WTC11 (cell line): Measurements from ENCODE around the gene MEN1. TPM values are rescaled to one million over a fixed set of nuclear protein-coding genes. Genes with fewer than 3 reads are reported as not detected.

Experiments used
- ATAC-seq: fragments of 200-7000 bp; cut with Tn5 transposase; 2 replicates; pipeline ENCODE4 v1.10.0; 2021; ENCODE audit warnings: mild to moderate bottlenecking, moderate library complexity
- Bru-seq: library from RNA; stranded (reverse); fragments of 400-500 nt; gene quantifications from one replicate; lab custom pipeline; 2021; lab: Mats Ljungman, UMichigan
- CTCF ChIA-PET: fragments of 300-600 bp; sonication (Branson Sonifier 250); formaldehyde crosslinking; loops from one replicate; lab custom pipeline; 2021; ENCODE audit warnings: antibody characterized with exemption; lab: Charles Lee
- POLR2A ChIA-PET: fragments of 350-600 bp; sonication (Branson Sonifier 250); formaldehyde crosslinking; loops from one replicate; lab custom pipeline; 2021; ENCODE audit warnings: antibody characterized with exemption; lab: Charles Lee
- DNase-seq: peaks from one replicate; pipeline ENCODE4 v3.0.0; 2021; ENCODE audit warnings: low spot score
- H3K27ac Mint-ChIP-seq: 2 replicates; pipeline ENCODE4 v1.8.0; 2021; ENCODE audit warnings: mixed read lengths
- H3K27me3 Mint-ChIP-seq: 2 replicates; pipeline ENCODE4 v1.8.0; 2021; ENCODE audit warnings: low read depth, mild to moderate bottlenecking, moderate library complexity, mixed read lengths
- H3K36me3 Mint-ChIP-seq: 2 replicates; pipeline ENCODE4 v1.8.0; 2021; ENCODE audit warnings: mixed read lengths
- H3K4me1 Mint-ChIP-seq: 2 replicates; pipeline ENCODE4 v1.8.0; 2022; ENCODE audit warnings: mixed read lengths
- H3K4me3 Mint-ChIP-seq: 2 replicates; pipeline ENCODE4 v1.8.0; 2021; ENCODE audit warnings: mild to moderate bottlenecking, moderate library complexity, mixed read lengths
- H3K9me3 Mint-ChIP-seq: 2 replicates; pipeline ENCODE4 v1.8.0; 2021; ENCODE audit warnings: mixed read lengths
- E2F5 ChIP-seq: sonication (generic); formaldehyde crosslinking; IDR thresholded peaks from 2 replicates; pipeline ENCODE4 v1.8.1; 2022; ENCODE audit warnings: mild to moderate bottlenecking, moderate library complexity, missing genetic modification reagents
- ELF4 ChIP-seq: sonication (generic); formaldehyde crosslinking; IDR thresholded peaks from 2 replicates; pipeline ENCODE4 v1.8.1; 2022; ENCODE audit warnings: low read depth, mild to moderate bottlenecking, moderate library complexity, missing genetic modification reagents
- ETV6 ChIP-seq: sonication (generic); formaldehyde crosslinking; IDR thresholded peaks from 2 replicates; pipeline ENCODE4 v1.8.1; 2022; ENCODE audit warnings: mild to moderate bottlenecking, missing genetic modification reagents
- FOXK1 ChIP-seq: sonication (generic); formaldehyde crosslinking; IDR thresholded peaks from 2 replicates; pipeline ENCODE4 v1.8.0; 2022; ENCODE audit warnings: mild to moderate bottlenecking, moderate library complexity, missing genetic modification reagents
- GRHL2 ChIP-seq: fragments of 250-450 bp; sonication (Bioruptor Pico); IDR thresholded peaks from 2 replicates; pipeline ENCODE4 v1.8.0; 2022; ENCODE audit warnings: mild to moderate bottlenecking, moderate library complexity; ENCODE audit not compliant: insufficient replicate concordance, severe bottlenecking
- KAT7 ChIP-seq: sonication (generic); formaldehyde crosslinking; IDR thresholded peaks from 2 replicates; pipeline ENCODE4 v1.8.1; 2023; ENCODE audit warnings: missing genetic modification reagents, mild to moderate bottlenecking, borderline replicate concordance
- MYBL2 ChIP-seq: sonication (generic); formaldehyde crosslinking; IDR thresholded peaks from 2 replicates; pipeline ENCODE4 v1.8.1; 2023; ENCODE audit warnings: mild to moderate bottlenecking, moderate library complexity, missing genetic modification reagents
- PRRX2 ChIP-seq: fragments of 250-450 bp; sonication (Bioruptor Pico); IDR thresholded peaks from 2 replicates; pipeline ENCODE4 v1.8.0; 2021; ENCODE audit warnings: mild to moderate bottlenecking
- SP1 ChIP-seq: sonication (generic); formaldehyde crosslinking; conservative IDR thresholded peaks from 2 replicates; pipeline ENCODE4 v1.8.1; 2022; ENCODE audit warnings: missing genetic modification reagents
- TEAD1 ChIP-seq: sonication (generic); formaldehyde crosslinking; IDR thresholded peaks from 2 replicates; pipeline ENCODE4 v1.8.0; 2022; ENCODE audit warnings: mild to moderate bottlenecking, missing genetic modification reagents
- USF1 ChIP-seq: sonication (generic); formaldehyde crosslinking; IDR thresholded peaks from 2 replicates; pipeline ENCODE4 v1.8.0; 2022; ENCODE audit warnings: mild to moderate bottlenecking, missing genetic modification reagents
- USF2 ChIP-seq: sonication (generic); formaldehyde crosslinking; IDR thresholded peaks from 2 replicates; pipeline ENCODE4 v1.8.1; 2023; ENCODE audit warnings: mild to moderate bottlenecking, missing genetic modification reagents, moderate library complexity
- ZNF121 ChIP-seq: sonication (generic); formaldehyde crosslinking; IDR thresholded peaks from 2 replicates; pipeline ENCODE4 v1.8.0; 2023; ENCODE audit warnings: missing genetic modification reagents
- ZNF263 ChIP-seq: sonication (generic); formaldehyde crosslinking; IDR thresholded peaks from 2 replicates; pipeline ENCODE4 v1.8.1; 2022; ENCODE audit warnings: low read depth, mild to moderate bottlenecking, moderate library complexity, missing genetic modification reagents
- long read RNA-seq, 3 experiments: library from RNA in 1 of 3; library from capped mRNA in 1 of 3; library from polyadenylated mRNA in 1 of 3; unstranded in 2 of 3; stranded (forward) in 1 of 3; transcript quantifications; one replicate each; pipeline ENCODE4 v2.0.0, GENCODE V29; 2021
- total RNA-seq: library from RNA; stranded (reverse); gene quantifications from 3 replicates; pipeline ENCODE4 v1.2.3, GENCODE V29; 2021

MEN1 gene
- total RNA-seq (47.1 to 53.3 TPM (median 51.2 TPM) in 3 replicates), Bru-seq, nascent RNA (percentile 62 among the genes with signal in this experiment)
- long read RNA-seq, experiment 1, transcript MEN1-207 (9 exons, 3,150 nt), result minor isoform, 27 of 343 reads
- long read RNA-seq, experiment 1, transcript MEN1-208 (10 exons, 3,155 nt), result minor isoform, 7 of 343 reads
- long read RNA-seq, experiment 1, transcript MEN1-202 (10 exons, 3,148 nt), result major isoform, 97 of 343 reads
- long read RNA-seq, experiment 1, partial matches to known transcripts, result 27 of 343 reads
- long read RNA-seq, experiment 1, other reads (novel, unspliced or antisense), result 177 of 343 reads
- long read RNA-seq, experiment 2, transcript MEN1-207 (9 exons, 3,150 nt), result minor isoform, 5 of 68 reads
- long read RNA-seq, experiment 2, transcript MEN1-202 (10 exons, 3,148 nt), result major isoform, 12 of 68 reads
- long read RNA-seq, experiment 2, partial matches to known transcripts, result 30 of 68 reads
- long read RNA-seq, experiment 2, other reads (novel, unspliced or antisense), result 19 of 68 reads
- long read RNA-seq, experiment 3, partial matches to known transcripts, result 3 of 3 reads
- long read RNA-seq, experiment 3, other reads (novel, unspliced or antisense), result 0 of 3 reads

- Mint-ChIP-seq H3K9me3 (no peaks in the 10 kb centered on the region), H3K36me3 (peaks cover 15% of the 10 kb centered on the region; the same call in 1 of the 2 replicates), H3K4me1 (peaks cover 6% of the 10 kb centered on the region; the same call in 1 of the 2 replicates), H3K27ac (peak within 1 kb of the TSS; percentile 85), H3K27me3 (no peaks in the 10 kb centered on the region), H3K4me3 (peak within 1 kb of the TSS; percentile 91)
- 0 out of 2 replicates have a peak, but pooled peaks have one; percentile 6 for TF ChIP-seq ETV6 (CRISPR knock-in tag)
- TF ChIP-seq KAT7 (CRISPR knock-in tag), result no peak
- TF ChIP-seq ZNF121 (CRISPR knock-in tag), result no peak
- TF ChIP-seq SP1, result peak; percentile 92
- peak; percentile 20; the same call in 1 of the 2 replicates for TF ChIP-seq USF2 (CRISPR knock-in tag)
- TF ChIP-seq TEAD1, result peak; percentile 29; the same call in 1 of the 2 replicates
- TF ChIP-seq USF1 (CRISPR knock-in tag), result peak; percentile 12; the same call in 1 of the 2 replicates
- peak; percentile 63 for TF ChIP-seq FOXK1 (CRISPR knock-in tag)
- TF ChIP-seq E2F5 (CRISPR knock-in tag), result no peak; the same call in 1 of the 2 replicates
- TF ChIP-seq PRRX2 (CRISPR knock-in tag), result no peak
- DNase-seq, result peak; percentile 98
- POLR2A ChIA-PET, result interaction anchor here (1.5 kb wide), 1 partner anchor 31 kb away, joined by 4 read pairs; no protein-coding TSS in a partner anchor
- CTCF ChIA-PET, result interaction anchor here (0.5 to 3.8 kb wide), 10 partner anchors 11 to 455 kb away, joined by 3 to 28 read pairs (median 5); partner anchors contain the start of gene SF1
- ATAC-seq, result peak; percentile 99
Measured at GRCh38 chr11:64810271-64810890, at the start of gene MEN1. Gene MEN1 (minus strand): TSS chr11:64810551. CDS start chr11:64810109, 442 bp downstream.

- H3K27ac Mint-ChIP-seq, result no peak overlapping the region
- H3K9me3 Mint-ChIP-seq, result no peaks in the 10 kb centered on the region
- peaks cover 17% of the 10 kb centered on the region for H3K4me1 Mint-ChIP-seq
- H3K4me3 Mint-ChIP-seq, result no peak overlapping the region
- CTCF ChIA-PET, result interaction anchor here (0.6 to 7.2 kb wide), 6 partner anchors 10 to 252 kb away, joined by 3 to 97 read pairs (median 3); no protein-coding TSS in a partner anchor
- POLR2A ChIA-PET, result no interaction called here
- TF ChIP-seq MYBL2 (no peak), ELF4 (CRISPR knock-in tag) (no peak), GRHL2 (CRISPR knock-in tag) (no peak), ZNF263 (no peak)
- no peak for DNase-seq
- H3K36me3 Mint-ChIP-seq, result no peaks in the 10 kb centered on the region; the same call in 1 of the 2 replicates
- H3K27me3 Mint-ChIP-seq, result no peaks in the 10 kb centered on the region
- ATAC-seq, result no peak
Measured at GRCh38 chr11:64859542-64860414, 49.4 kb upstream of the MEN1 start.
